HCT116 (cell line): ENCODE data around the gene PPP1R15A. TPM values are rescaled to one million over a fixed set of nuclear protein-coding genes. Genes with fewer than 3 reads are reported as not detected.

Experiments
- ATAC-seq: fragments of 200-7000 bp; cut with Tn5 transposase; 2 replicates; pipeline ENCODE4 v1.9.1; 2020; ENCODE audit warnings: mild to moderate bottlenecking, moderate library complexity
- BruUV-seq: library from RNA; stranded (reverse); fragments of 400-500 nt; replicated peaks from 2 replicates; lab custom pipeline; 2021; lab: Mats Ljungman, UMichigan
- CTCF ChIA-PET: fragments of 300-600 bp; sonication (Branson Sonifier 250); formaldehyde crosslinking; loops from one replicate; lab custom pipeline; 2021; ENCODE audit warnings: antibody characterized with exemption; lab: Charles Lee
- POLR2A ChIA-PET: fragments of 300-600, 350-600 bp; sonication (Branson Sonifier 250); formaldehyde crosslinking; loops from one replicate; lab custom pipeline; 2021; ENCODE audit warnings: antibody characterized with exemption; lab: Charles Lee
- RAD21 ChIA-PET, 2 experiments: fragments of 300-600 bp; sonication (Branson Sonifier 250); formaldehyde crosslinking; loops; one replicate each; lab custom pipeline; 2023; ENCODE audit warnings: low total read pairs in 2 of 2; ENCODE audit not compliant: uncharacterized antibody in 2 of 2, unreplicated experiment in 2 of 2, low non-redundant PET in 1 of 2; lab: Charles Lee
- DNase-seq: peaks from one replicate; pipeline ENCODE4 v3.0.0-alpha.2; 2010; ENCODE audit warnings: low read depth, low spot score
- H2AFZ ChIP-seq: fragments of 200-600 bp; shearing (Covaris generic), sonication (generic); 2 replicates; pipeline ENCODE4 v1.6.1; 2017; ENCODE audit warnings: low read depth, mixed run types, mixed read lengths, antibody characterized with exemption, low read length; ENCODE audit not compliant: poor library complexity, severe bottlenecking
- H3K27ac ChIP-seq: 2 replicates; pipeline ENCODE4 v1.5.1; 2012; ENCODE audit warnings: low read depth, low read length
- H3K27me3 ChIP-seq: fragments of 200-600 bp; sonication (generic); 2 replicates; pipeline ENCODE4 v1.6.1; 2016; ENCODE audit warnings: mixed run types, low read length, mixed read lengths; ENCODE audit not compliant: insufficient read depth
- H3K36me3 ChIP-seq, 2 experiments: fragments of 200-500 bp in 1 of 2; fragments of 200-600 bp in 1 of 2; sonication (Bioruptor generic) in 1 of 2; sonication (generic) in 1 of 2; 2 replicates each; pipeline versions ENCODE4 v1.5.1 to v1.6.1; 2014 to 2016; ENCODE audit warnings: low read length in 2 of 2, inconsistent platforms in 1 of 2, mixed read lengths in 1 of 2, mixed run types in 1 of 2; ENCODE audit not compliant: insufficient read depth in 2 of 2, control insufficient read depth in 1 of 2
- H3K4me1 ChIP-seq, 2 experiments: fragments of 200-600 bp in 1 of 2; sonication (generic) in 1 of 2; 2 replicates each; pipeline versions ENCODE4 v1.5.1 to v1.6.1; 2012 to 2017; ENCODE audit warnings: low read length in 2 of 2, inconsistent platforms in 1 of 2, mild to moderate bottlenecking in 1 of 2, mixed read lengths in 1 of 2, mixed run types in 1 of 2, moderate library complexity in 1 of 2; ENCODE audit not compliant: insufficient read depth in 2 of 2, control insufficient read depth in 1 of 2
- H3K4me2 ChIP-seq: fragments of 200-600 bp; sonication (generic); 2 replicates; pipeline ENCODE4 v1.6.1; 2017; ENCODE audit warnings: mixed run types, low read length, mixed read lengths
- H3K4me3 ChIP-seq, 2 experiments: fragments of 200-600 bp in 1 of 2; sonication (generic) in 1 of 2; replicated peaks in 1 of 2; 2 replicates each; pipeline ENCODE4 v1.5.1; 2011 to 2016; ENCODE audit warnings: low read length in 2 of 2, control low read depth in 1 of 2, low read depth in 1 of 2, mild to moderate bottlenecking in 1 of 2, mixed read lengths in 1 of 2, mixed run types in 1 of 2
- H3K79me2 ChIP-seq: fragments of 200-600 bp; sonication (generic); 2 replicates; pipeline ENCODE4 v1.6.1; 2017; ENCODE audit warnings: mild to moderate bottlenecking, mixed run types, low read length, moderate library complexity, mixed read lengths; ENCODE audit not compliant: insufficient read depth
- H3K9ac ChIP-seq: fragments of 200-600 bp; sonication (generic); 2 replicates; pipeline ENCODE4 v1.6.1; 2016; ENCODE audit warnings: low read length, mixed read lengths
- H3K9me2 ChIP-seq: fragments of 200-600 bp; sonication (generic), shearing (Covaris generic); 2 replicates; pipeline ENCODE4 v1.6.1; 2017; ENCODE audit warnings: mixed run types, mild to moderate bottlenecking, moderate library complexity; ENCODE audit not compliant: insufficient read depth
- H3K9me3 ChIP-seq, 2 experiments: fragments of 200-500 bp in 1 of 2; fragments of 200-600 bp in 1 of 2; sonication (Bioruptor generic) in 1 of 2; sonication (generic) in 1 of 2; 2 replicates each; pipeline ENCODE4 v1.6.1; 2014 to 2017; ENCODE audit warnings: low read length in 2 of 2, mixed read lengths in 2 of 2, inconsistent platforms in 1 of 2, low read depth in 1 of 2, mild to moderate bottlenecking in 1 of 2, mixed run types in 1 of 2, moderate library complexity in 1 of 2; ENCODE audit not compliant: control insufficient read depth in 1 of 2, insufficient read depth in 1 of 2
- H4K20me1 ChIP-seq: fragments of 200-600 bp; sonication (generic), shearing (Covaris generic); 2 replicates; pipeline ENCODE4 v1.6.1; 2017; ENCODE audit warnings: mixed run types, mild to moderate bottlenecking, moderate library complexity; ENCODE audit not compliant: insufficient read depth
- CBX3 ChIP-seq: IDR thresholded peaks from 2 replicates; pipeline ENCODE4 v1.6.1; 2012; ENCODE audit warnings: low read depth
- CEBPB ChIP-seq: IDR thresholded peaks from 2 replicates; pipeline ENCODE4 v1.6.1; 2012; ENCODE audit warnings: low read depth
- EGR1 ChIP-seq: IDR thresholded peaks from 2 replicates; pipeline ENCODE4 v1.6.1; 2012; ENCODE audit warnings: low read depth
- ELF1 ChIP-seq: IDR thresholded peaks from 2 replicates; pipeline ENCODE4 v1.6.1; 2012; ENCODE audit warnings: low read depth, borderline replicate concordance
- EZH2 ChIP-seq: fragments of 200-600 bp; sonication (generic); IDR thresholded peaks from 2 replicates; pipeline ENCODE4 v1.6.1; 2017; ENCODE audit warnings: antibody characterized with exemption, mixed run types
- RAD21 ChIP-seq: IDR thresholded peaks from 2 replicates; pipeline ENCODE4 v1.6.1; 2012; ENCODE audit warnings: low read depth, mild to moderate bottlenecking
- SIN3A ChIP-seq: IDR thresholded peaks from 2 replicates; pipeline ENCODE4 v1.6.1; 2012; ENCODE audit warnings: low read depth
- SP1 ChIP-seq: IDR thresholded peaks from 2 replicates; pipeline ENCODE4 v1.6.1; 2012; ENCODE audit warnings: low read depth
- SRF ChIP-seq: IDR thresholded peaks from 2 replicates; pipeline ENCODE4 v1.6.1; 2012; ENCODE audit warnings: low read depth
- YY1 ChIP-seq: IDR thresholded peaks from 2 replicates; pipeline ENCODE4 v1.6.1; 2011; ENCODE audit warnings: low read length, low read depth, moderate library complexity, mild to moderate bottlenecking; ENCODE audit not compliant: insufficient replicate concordance; ENCODE audit errors: extremely low read depth
- ZNF274 ChIP-seq: fragments of 200-500 bp; sonication (Bioruptor generic); IDR thresholded peaks from 2 replicates; pipeline ENCODE4 v1.6.1; 2014; ENCODE audit warnings: mild to moderate bottlenecking, low read depth, low read length, inconsistent platforms
- intact Hi-C: fragments of 100-400 bp; cut with micrococcal nuclease; formaldehyde crosslinking; loops from 2 replicates; pipeline ENCODE4 v1.10.0; 2022
- total RNA-seq: library from RNA; stranded (reverse); gene quantifications from one replicate; pipeline ENCODE4 v1.2.1, GENCODE V29; 2021; ENCODE audit not compliant: unreplicated experiment
- TF ChIP-seq, protein P1 (sequence below): IDR thresholded peaks from 2 replicates; pipeline ENCODE4 v1.6.1; 2012
- TF ChIP-seq, protein P2 (sequence below), 3 experiments: fragments of 200-600 bp in 1 of 3; sonication (generic) in 1 of 3; IDR thresholded peaks in 2 of 3; conservative IDR thresholded peaks in 1 of 3; 2 replicates each; pipeline ENCODE4 v1.5.1; 2012 to 2017; ENCODE audit warnings: low read depth in 2 of 3, low read length in 2 of 3, antibody characterized with exemption in 1 of 3, borderline replicate concordance in 1 of 3, control low read depth in 1 of 3, mild to moderate bottlenecking in 1 of 3, mixed read lengths in 1 of 3, mixed run types in 1 of 3, moderate library complexity in 1 of 3; ENCODE audit not compliant: insufficient read depth in 1 of 3
- TF ChIP-seq, protein P3 (sequence below): IDR thresholded peaks from 2 replicates; pipeline ENCODE4 v1.6.1; 2012

PPP1R15A gene
- total RNA-seq, 1 experiment from 2014 or later = 50.3 TPM

DNA sequence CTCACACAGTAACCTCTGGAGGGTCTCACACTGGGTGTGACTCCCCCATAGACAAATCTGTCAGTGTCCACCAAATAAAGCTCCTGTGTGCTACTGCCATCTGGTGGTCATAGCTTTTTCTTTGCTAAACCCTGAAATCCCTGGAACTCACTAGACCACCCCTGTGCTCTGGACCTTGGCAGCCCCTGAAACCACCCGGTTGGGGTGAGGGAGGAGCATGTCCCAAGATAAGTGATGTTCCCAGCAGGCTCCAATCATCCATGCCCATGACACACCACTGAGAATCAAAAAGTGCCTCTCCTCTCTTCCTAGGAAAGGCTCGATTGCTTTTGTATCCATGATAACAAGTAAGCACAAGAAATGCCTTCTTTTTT lies 29.4 kb upstream of the PPP1R15A start:
- ChIA-PET POLR2A (interaction anchor here (0.6 to 1.9 kb wide), 4 partner anchors 29 to 226 kb away, joined by 3 to 6 read pairs (median 4); partner anchors contain the start of gene PPP1R15A), RAD21 (interaction anchor here (0.8 to 1.9 kb wide), 6 partner anchors 48 to 197 kb away, joined by 3 to 10 read pairs (median 6); partner anchors contain the start of gene CA11 (in 2 of the 2)), CTCF (interaction anchor here (0.6 to 4.4 kb wide), 28 partner anchors 9 to 219 kb away, joined by 3 to 49 read pairs (median 4); partner anchors contain the start of genes CA11, DHDH, GYS1 and PPP1R15A)
- Histone ChIP-seq H3K4me1 (peaks cover 0 to 5% of the 10 kb centered on the region in 2 experiments; a peak in 1 of 4 replicates), H3K9me3 (no peaks in the 10 kb centered on the region), H4K20me1 (no peaks in the 10 kb centered on the region), H3K9ac (no peak overlapping the region), H3K4me2 (no peak overlapping the region), H3K9me2 (no peaks in the 10 kb centered on the region), H3K79me2 (no peaks in the 10 kb centered on the region), H3K27me3 (no peaks in the 10 kb centered on the region), H2AFZ (no peak overlapping the region), H3K36me3 (0 out of 4 replicates have a peak, but pooled peaks cover 0 to 4% of the 10 kb centered on the region in 2 experiments), H3K27ac (no peak overlapping the region), H3K4me3 (no peak overlapping the region)
- intact Hi-C loops = loop anchor here (1.0 to 2.0 kb wide), 2 partner anchors 54 to 196 kb away; partner anchors contain the start of gene CA11
- no TSS peak for BruUV-seq
- DNase-seq (peak; percentile 46), ATAC-seq (peak; percentile 79)
- TF ChIP-seq RAD21 (peak; percentile 73), EGR1 (no peak)
- TF ChIP-seq, protein P1, sequence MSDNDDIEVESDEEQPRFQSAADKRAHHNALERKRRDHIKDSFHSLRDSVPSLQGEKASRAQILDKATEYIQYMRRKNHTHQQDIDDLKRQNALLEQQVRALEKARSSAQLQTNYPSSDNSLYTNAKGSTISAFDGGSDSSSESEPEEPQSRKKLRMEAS = no peak
- TF ChIP-seq, protein P2, sequence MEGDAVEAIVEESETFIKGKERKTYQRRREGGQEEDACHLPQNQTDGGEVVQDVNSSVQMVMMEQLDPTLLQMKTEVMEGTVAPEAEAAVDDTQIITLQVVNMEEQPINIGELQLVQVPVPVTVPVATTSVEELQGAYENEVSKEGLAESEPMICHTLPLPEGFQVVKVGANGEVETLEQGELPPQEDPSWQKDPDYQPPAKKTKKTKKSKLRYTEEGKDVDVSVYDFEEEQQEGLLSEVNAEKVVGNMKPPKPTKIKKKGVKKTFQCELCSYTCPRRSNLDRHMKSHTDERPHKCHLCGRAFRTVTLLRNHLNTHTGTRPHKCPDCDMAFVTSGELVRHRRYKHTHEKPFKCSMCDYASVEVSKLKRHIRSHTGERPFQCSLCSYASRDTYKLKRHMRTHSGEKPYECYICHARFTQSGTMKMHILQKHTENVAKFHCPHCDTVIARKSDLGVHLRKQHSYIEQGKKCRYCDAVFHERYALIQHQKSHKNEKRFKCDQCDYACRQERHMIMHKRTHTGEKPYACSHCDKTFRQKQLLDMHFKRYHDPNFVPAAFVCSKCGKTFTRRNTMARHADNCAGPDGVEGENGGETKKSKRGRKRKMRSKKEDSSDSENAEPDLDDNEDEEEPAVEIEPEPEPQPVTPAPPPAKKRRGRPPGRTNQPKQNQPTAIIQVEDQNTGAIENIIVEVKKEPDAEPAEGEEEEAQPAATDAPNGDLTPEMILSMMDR (IDR thresholded peaks at IDR 0.05 in 2 of 3, conservative IDR thresholded peaks at IDR 0.05 in 1 of 3; ENCODE audit: borderline replicate concordance in 1 of 3, insufficient read depth in 1 of 3, low read depth in 2 of 3, low read length in 2 of 3) = peak; percentile 60 to 90 (median 75)

DNA sequence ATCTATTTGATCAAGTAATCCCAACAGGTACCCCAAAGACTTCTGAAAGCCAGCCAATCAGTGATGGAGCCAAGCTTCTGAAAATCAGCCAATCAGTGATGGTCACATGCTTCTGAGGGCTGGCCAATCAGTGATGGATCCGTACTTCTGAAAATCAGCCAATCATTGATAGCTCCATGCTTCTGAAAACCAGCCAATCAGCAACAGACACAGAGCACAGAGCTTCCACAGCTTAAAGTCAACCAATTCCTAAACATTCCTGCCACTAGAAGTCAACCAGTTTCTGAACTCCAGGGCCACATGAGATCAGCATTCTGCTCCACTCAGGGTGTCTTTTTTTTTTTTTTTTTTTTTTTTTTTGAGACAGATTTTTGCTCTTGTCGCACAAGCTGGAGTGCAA lies 27.7 kb upstream of the PPP1R15A start:
- CTCF ChIA-PET = interaction anchor here (0.6 to 1.6 kb wide), 9 partner anchors 8 to 149 kb away, joined by 3 to 8 read pairs (median 3); partner anchors contain the start of genes GYS1, HSD17B14, NUCB1 and PPP1R15A
- RAD21 ChIA-PET = interaction anchor here in 1 of 2 experiments (0.6 kb wide), 1 partner anchor 132 kb away, joined by 3 read pairs; no protein-coding TSS in a partner anchor
- Histone ChIP-seq H3K27ac (no peak overlapping the region), H2AFZ (no peak overlapping the region), H3K9me2 (no peaks in the 10 kb centered on the region), H3K4me3 (no peak overlapping the region), H4K20me1 (no peaks in the 10 kb centered on the region), H3K9ac (no peak overlapping the region), H3K36me3 (0 out of 4 replicates have a peak, but pooled peaks cover 0 to 4% of the 10 kb centered on the region in 2 experiments), H3K79me2 (no peaks in the 10 kb centered on the region), H3K4me2 (no peak overlapping the region), H3K4me1 (peaks cover 0 to 5% of the 10 kb centered on the region in 2 experiments; a peak in 1 of 4 replicates), H3K27me3 (no peaks in the 10 kb centered on the region), H3K9me3 (no peaks in the 10 kb centered on the region)
- no TSS peak for BruUV-seq
- POLR2A ChIA-PET = interaction anchor here (0.5 to 1.9 kb wide), 7 partner anchors 28 to 225 kb away, joined by 3 to 6 read pairs (median 4); partner anchors contain the start of genes PPP1R15A and SPHK2
- DNase-seq = peak; percentile 67
- intact Hi-C loops = no loop called here
- peak; percentile 77 for ATAC-seq
- no peak for TF ChIP-seq CEBPB
- 0 out of 2 replicates have a peak, but pooled peaks have one; percentile 21 for TF ChIP-seq SP1
- TF ChIP-seq, protein P2 (IDR thresholded peaks at IDR 0.05 in 2 of 3, conservative IDR thresholded peaks at IDR 0.05 in 1 of 3; ENCODE audit: borderline replicate concordance in 1 of 3, insufficient read depth in 1 of 3, low read depth in 2 of 3, low read length in 2 of 3) = peak in 1 of 3 experiments; percentile 26; a peak in 3 of 6 replicates
- no peak for TF ChIP-seq SRF
- no peak for TF ChIP-seq ELF1
- no peak for TF ChIP-seq SIN3A
- no peak for TF ChIP-seq CBX3
- TF ChIP-seq ZNF274 = no peak
- no peak for TF ChIP-seq EGR1
- TF ChIP-seq YY1 = no peak
- TF ChIP-seq, protein P3, sequence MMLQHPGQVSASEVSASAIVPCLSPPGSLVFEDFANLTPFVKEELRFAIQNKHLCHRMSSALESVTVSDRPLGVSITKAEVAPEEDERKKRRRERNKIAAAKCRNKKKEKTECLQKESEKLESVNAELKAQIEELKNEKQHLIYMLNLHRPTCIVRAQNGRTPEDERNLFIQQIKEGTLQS = no peak
- no peak for TF ChIP-seq EZH2
